Calu3 (cell line): ENCODE measurements around the gene RIMKLB. TPM values are rescaled to one million over a fixed set of nuclear protein-coding genes. Genes with fewer than 3 reads are reported as not detected.
"Not testable (repeated sequence)": the region's sequence is repeated elsewhere in the genome, so short reads cannot be mapped to it uniquely, and the experiment has no call there.

ENCODE experiments used
- BruUV-seq: library from RNA; stranded (reverse); fragments of 400-500 nt; replicated peaks from 2 replicates; lab custom pipeline; 2021; lab: Mats Ljungman, UMichigan
- CTCF ChIA-PET: fragments of 300-600 bp; sonication (Branson Sonifier 250); formaldehyde crosslinking; loops from one replicate; lab custom pipeline; 2022; ENCODE audit warnings: antibody characterized with exemption; lab: Charles Lee
- DNase-seq: peaks from one replicate; pipeline ENCODE4 v3.0.0; 2022
- H3K27ac Mint-ChIP-seq: one replicate; pipeline ENCODE4 v1.8.0; 2022; ENCODE audit warnings: mixed read lengths; ENCODE audit not compliant: unreplicated experiment
- H3K27me3 Mint-ChIP-seq: one replicate; pipeline ENCODE4 v1.8.0; 2022; ENCODE audit warnings: mixed read lengths; ENCODE audit not compliant: unreplicated experiment
- H3K36me3 Mint-ChIP-seq: one replicate; pipeline ENCODE4 v1.8.0; 2022; ENCODE audit warnings: mild to moderate bottlenecking, moderate library complexity, mixed read lengths; ENCODE audit not compliant: insufficient read depth, unreplicated experiment
- H3K4me1 Mint-ChIP-seq: one replicate; pipeline ENCODE4 v1.8.0; 2022; ENCODE audit warnings: mild to moderate bottlenecking, low read depth, mixed read lengths; ENCODE audit not compliant: unreplicated experiment
- H3K4me3 Mint-ChIP-seq: one replicate; pipeline ENCODE4 v1.8.0; 2022; ENCODE audit warnings: mild to moderate bottlenecking, low read depth, moderate library complexity, mixed read lengths; ENCODE audit not compliant: unreplicated experiment
- H3K9me3 Mint-ChIP-seq: one replicate; pipeline ENCODE4 v1.8.0; 2022; ENCODE audit warnings: low read depth, mixed read lengths; ENCODE audit not compliant: unreplicated experiment
- intact Hi-C: fragments of 100-400 bp; cut with micrococcal nuclease; formaldehyde crosslinking; loops from one replicate; pipeline ENCODE4 v1.10.0; 2022; ENCODE audit not compliant: unreplicated experiment
- total RNA-seq: library from RNA; stranded (reverse); gene quantifications from 2 replicates; pipeline ENCODE4 v1.2.3, GENCODE V29; 2022
- TF ChIP-seq, protein P1 (sequence below): fragments of 200-600 bp; IDR thresholded peaks from one replicate; pipeline ENCODE4 v1.8.0; 2022; ENCODE audit warnings: antibody characterized with exemption; ENCODE audit not compliant: unreplicated experiment

The RIMKLB gene
- total RNA-seq, 1 experiment from 2014 or later, result 36.3 TPM

DNA sequence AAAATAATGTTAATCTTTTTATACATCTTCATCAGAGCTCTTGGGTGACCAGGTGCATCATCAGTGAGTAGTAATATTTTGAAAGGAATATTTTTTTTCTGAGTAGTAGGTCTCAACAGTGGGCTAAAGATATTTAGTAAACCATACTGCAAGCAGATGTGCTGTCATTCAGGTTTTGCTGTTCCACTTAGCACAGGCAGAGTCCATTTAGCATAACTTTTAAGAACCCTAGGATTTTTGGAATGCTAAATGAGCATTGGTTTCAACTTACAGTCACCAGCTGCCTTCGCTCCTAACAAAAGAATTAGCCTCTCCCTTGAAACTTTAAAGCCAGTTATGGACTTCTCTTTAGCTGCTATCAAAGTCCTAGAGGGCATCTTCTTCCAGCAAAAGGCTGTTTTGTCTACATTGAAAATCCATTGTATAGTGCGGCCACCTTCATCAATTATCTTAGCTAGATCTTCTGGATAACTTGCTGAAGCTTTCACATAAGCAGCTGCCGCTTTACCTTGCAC lies 24.6 kb downstream of the RIMKLB start:
- H3K9me3 Mint-ChIP-seq, result no peaks in the 10 kb centered on the region
- DNase-seq, result no peak
- BruUV-seq, result no TSS peak
- no peaks in the 10 kb centered on the region for H3K27me3 Mint-ChIP-seq
- intact Hi-C loops, result no loop called here
- peaks cover 5% of the 10 kb centered on the region for H3K36me3 Mint-ChIP-seq
- TF ChIP-seq, protein P1, sequence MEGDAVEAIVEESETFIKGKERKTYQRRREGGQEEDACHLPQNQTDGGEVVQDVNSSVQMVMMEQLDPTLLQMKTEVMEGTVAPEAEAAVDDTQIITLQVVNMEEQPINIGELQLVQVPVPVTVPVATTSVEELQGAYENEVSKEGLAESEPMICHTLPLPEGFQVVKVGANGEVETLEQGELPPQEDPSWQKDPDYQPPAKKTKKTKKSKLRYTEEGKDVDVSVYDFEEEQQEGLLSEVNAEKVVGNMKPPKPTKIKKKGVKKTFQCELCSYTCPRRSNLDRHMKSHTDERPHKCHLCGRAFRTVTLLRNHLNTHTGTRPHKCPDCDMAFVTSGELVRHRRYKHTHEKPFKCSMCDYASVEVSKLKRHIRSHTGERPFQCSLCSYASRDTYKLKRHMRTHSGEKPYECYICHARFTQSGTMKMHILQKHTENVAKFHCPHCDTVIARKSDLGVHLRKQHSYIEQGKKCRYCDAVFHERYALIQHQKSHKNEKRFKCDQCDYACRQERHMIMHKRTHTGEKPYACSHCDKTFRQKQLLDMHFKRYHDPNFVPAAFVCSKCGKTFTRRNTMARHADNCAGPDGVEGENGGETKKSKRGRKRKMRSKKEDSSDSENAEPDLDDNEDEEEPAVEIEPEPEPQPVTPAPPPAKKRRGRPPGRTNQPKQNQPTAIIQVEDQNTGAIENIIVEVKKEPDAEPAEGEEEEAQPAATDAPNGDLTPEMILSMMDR, result no peak
- no peaks in the 10 kb centered on the region for H3K4me1 Mint-ChIP-seq
- no peak overlapping the region for H3K27ac Mint-ChIP-seq
- no peak overlapping the region for H3K4me3 Mint-ChIP-seq
- CTCF ChIA-PET, result no interaction called here

DNA sequence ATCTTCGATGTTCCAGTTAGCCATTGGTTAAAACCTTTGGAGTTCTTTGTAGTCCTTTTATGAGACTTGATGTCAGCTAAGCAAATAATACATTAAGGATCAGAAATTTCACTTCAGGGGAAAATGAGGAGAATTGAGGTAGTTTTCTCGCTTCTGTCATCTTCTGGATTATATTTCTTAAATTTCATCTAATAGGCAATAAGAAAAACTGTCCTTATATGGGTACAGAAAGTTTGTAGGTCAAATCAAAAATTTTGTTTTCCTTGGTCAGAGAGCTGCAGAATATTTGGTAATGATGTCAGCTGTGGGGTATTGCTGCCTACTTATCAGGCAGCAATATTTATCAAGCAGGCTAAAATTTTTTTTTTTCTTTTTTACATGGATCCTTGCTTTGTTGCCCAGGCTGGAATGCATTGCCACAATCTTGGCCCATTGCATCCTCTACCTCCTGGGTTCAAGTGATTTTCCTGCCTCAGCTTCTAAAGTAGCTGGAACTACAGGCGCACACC lies 37.1 kb downstream of the RIMKLB start:
- CTCF ChIA-PET, result no interaction called here
- Mint-ChIP-seq H3K9me3 (no peaks in the 10 kb centered on the region), H3K27ac (no peak overlapping the region), H3K4me3 (no peak overlapping the region), H3K27me3 (no peaks in the 10 kb centered on the region), H3K36me3 (no peaks in the 10 kb centered on the region), H3K4me1 (no peaks in the 10 kb centered on the region)
- DNase-seq, result no peak
- BruUV-seq, result no TSS peak
- intact Hi-C loops, result no loop called here
- TF ChIP-seq, protein P1, result no peak

DNA sequence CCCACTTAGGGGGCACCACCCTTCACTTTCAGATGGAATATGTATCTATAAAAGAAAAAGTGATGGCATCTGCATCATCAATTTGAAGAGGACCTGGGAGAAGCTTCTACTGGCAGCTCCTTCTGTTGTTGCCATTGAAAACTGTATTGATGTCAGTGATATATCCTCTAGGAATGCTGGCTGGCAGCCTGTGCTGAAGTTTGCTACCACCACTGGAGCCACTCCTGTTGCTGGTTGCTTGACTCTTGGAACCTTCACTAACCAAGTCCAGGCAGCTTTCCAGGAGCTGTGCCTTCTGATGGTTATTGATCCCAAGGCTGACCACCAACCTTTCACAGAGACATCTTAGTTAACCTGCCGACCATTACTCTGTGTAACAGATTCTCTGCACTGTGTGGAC lies 44.7 kb downstream of the RIMKLB start:
- Mint-ChIP-seq H3K4me3 (no peak overlapping the region), H3K9me3 (no peaks in the 10 kb centered on the region), H3K4me1 (peaks cover 22% of the 10 kb centered on the region), H3K36me3 (peaks cover 7% of the 10 kb centered on the region), H3K27ac (no peak overlapping the region), H3K27me3 (no peaks in the 10 kb centered on the region)
- TF ChIP-seq, protein P1, result no peak
- peak; percentile 4 for DNase-seq
- CTCF ChIA-PET, result no interaction called here
- no TSS peak for BruUV-seq
- intact Hi-C loops, result no loop called here

DNA sequence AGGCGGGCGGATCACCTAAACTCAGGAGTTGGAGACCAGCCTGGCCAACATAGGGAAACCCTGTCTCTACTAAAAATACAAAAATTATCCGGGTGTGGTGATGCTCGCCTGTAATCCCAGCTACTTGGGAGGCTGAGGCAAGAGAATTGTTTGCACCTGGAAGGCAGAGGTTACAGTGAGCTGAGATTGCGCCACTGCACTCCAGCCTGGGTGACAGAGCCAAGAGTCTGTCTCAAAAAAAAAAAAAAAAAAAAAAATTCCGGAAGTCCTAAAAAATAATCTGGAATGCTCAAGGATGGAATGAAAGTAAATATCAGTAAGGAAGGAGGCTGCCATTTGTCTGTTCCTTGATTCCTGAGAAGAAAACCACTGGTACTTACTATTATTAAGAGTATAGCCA lies 45.3 kb downstream of the RIMKLB start:
- H3K9me3 Mint-ChIP-seq, H3K36me3 Mint-ChIP-seq, H3K27ac Mint-ChIP-seq, BruUV-seq, intact Hi-C loops, CTCF ChIA-PET, DNase-seq, H3K4me3 Mint-ChIP-seq, H3K27me3 Mint-ChIP-seq: not testable (repeated sequence)
- peaks cover 22% of the 10 kb centered on the region for H3K4me1 Mint-ChIP-seq

DNA sequence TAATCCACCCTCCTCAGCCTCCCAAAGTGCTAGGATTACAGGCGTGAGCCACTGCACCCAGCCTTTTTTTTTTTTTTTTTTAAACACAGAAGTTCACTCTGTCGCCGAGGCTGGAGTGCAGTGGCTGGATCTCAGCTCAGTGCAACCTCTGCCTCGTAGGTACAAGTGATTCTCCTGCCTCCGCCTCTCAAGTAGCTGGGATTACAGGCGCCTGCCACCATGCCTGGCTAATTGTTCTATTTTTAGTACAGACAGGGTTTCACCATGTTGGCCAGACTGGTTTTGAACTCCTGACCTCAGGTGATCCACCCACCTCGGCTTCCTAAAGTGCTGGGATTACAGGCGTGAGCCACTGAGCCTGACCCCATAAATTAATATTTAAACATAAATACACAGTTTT lies 47.8 kb downstream of the RIMKLB start:
- not testable (repeated sequence) for H3K36me3 Mint-ChIP-seq
- CTCF ChIA-PET, result interaction anchor here (0.6 kb wide), 1 partner anchor 37 kb away, joined by 3 read pairs; no protein-coding TSS in a partner anchor

More for the DNA sequence above, 47.8 kb downstream of the RIMKLB start:
- BruUV-seq, H3K27me3 Mint-ChIP-seq, H3K27ac Mint-ChIP-seq, H3K4me3 Mint-ChIP-seq, H3K9me3 Mint-ChIP-seq, intact Hi-C loops, DNase-seq: not testable (repeated sequence)
- peaks cover 22% of the 10 kb centered on the region for H3K4me1 Mint-ChIP-seq
